Measurements from ENCODE around the gene MYOT. TPM values are rescaled to one million over a fixed set of nuclear protein-coding genes. Genes with fewer than 3 reads are reported as not detected.

MYOT gene
- total RNA-seq, 1 experiment from 2014 or later: not detected

GRCh38 chr5:137890845-137891244, 23.2 kb downstream of the MYOT start:
- H3K36me3 ChIP-seq (ENCODE audit: low read depth, low read length): no peaks in the 10 kb centered on the region
- CTCF ChIA-PET: no interaction called here
- H4K20me1 ChIP-seq (ENCODE audit: low read length): no peaks in the 10 kb centered on the region
- no peaks in the 10 kb centered on the region for H3F3A ChIP-seq (ENCODE audit: low read length, unreplicated experiment)
- no peaks in the 10 kb centered on the region for H3K9me3 ChIP-seq (ENCODE audit: low read length)
- TF ChIP-seq EZH2 (IDR thresholded peaks at IDR 0.05; ENCODE audit: low read length, unreplicated experiment) (no peak), CTCF (conservative IDR thresholded peaks at IDR 0.05; ENCODE audit: low read depth, low read length) (no peak), EZH2phosphoT487 (IDR thresholded peaks at IDR 0.05; ENCODE audit: borderline replicate concordance, low read length) (no peak)
- no peak overlapping the region for H3K9ac ChIP-seq (ENCODE audit: low read length)
- H3K9me2 ChIP-seq (replicated peaks; ENCODE audit: low read length): no peaks in the 10 kb centered on the region
- DNase-seq (peak; percentile 45), ATAC-seq (peak; percentile 9; the same call in 1 of the 2 replicates)
- intact Hi-C loops (cut with micrococcal nuclease): no loop called here
- peaks cover 39% of the 10 kb centered on the region for H3K4me1 ChIP-seq (ENCODE audit: insufficient read depth, low read length)
- H3K4me3 ChIP-seq (ENCODE audit: low read length): no peak overlapping the region
- no peaks in the 10 kb centered on the region for H3K27me3 ChIP-seq (ENCODE audit: low read length)
- no TSS peak for BruUV-seq (replicated peaks)
- POLR2A ChIA-PET (ENCODE audit: unreplicated experiment): no interaction called here
- no peak overlapping the region for H2AFZ ChIP-seq (ENCODE audit: low read length)
- H3K79me2 ChIP-seq (ENCODE audit: low read length): no peaks in the 10 kb centered on the region
- H3K4me2 ChIP-seq (ENCODE audit: low read length): peak overlapping the region; percentile 4; the same call in 1 of the 2 replicates
- no peak overlapping the region for H3K27ac ChIP-seq (ENCODE audit: low read length)

- no peak overlapping the region for H3K4me3 ChIP-seq (ENCODE audit: low read length)
- ChIA-PET POLR2A (ENCODE audit: unreplicated experiment) (no interaction called here), CTCF (interaction anchor here (0.6 kb wide), 1 partner anchor 17 kb away, joined by 3 read pairs; no protein-coding TSS in a partner anchor)
- TF ChIP-seq EZH2phosphoT487 (IDR thresholded peaks at IDR 0.05; ENCODE audit: borderline replicate concordance, low read length): no peak
- no peak; the same call in 1 of the 2 replicates for TF ChIP-seq CTCF (conservative IDR thresholded peaks at IDR 0.05; ENCODE audit: low read depth, low read length)
- no peak for TF ChIP-seq EZH2 (IDR thresholded peaks at IDR 0.05; ENCODE audit: low read length, unreplicated experiment)
- H2AFZ ChIP-seq (ENCODE audit: low read length): no peak overlapping the region
- H3K9me2 ChIP-seq (replicated peaks; ENCODE audit: low read length): no peaks in the 10 kb centered on the region
- BruUV-seq (replicated peaks): no TSS peak
- no peaks in the 10 kb centered on the region for H3K27me3 ChIP-seq (ENCODE audit: low read length)
- H3K9me3 ChIP-seq (ENCODE audit: low read length): no peaks in the 10 kb centered on the region
- no peaks in the 10 kb centered on the region for H4K20me1 ChIP-seq (ENCODE audit: low read length)
- H3F3A ChIP-seq (ENCODE audit: low read length, unreplicated experiment): no peaks in the 10 kb centered on the region
- H3K4me1 ChIP-seq (ENCODE audit: insufficient read depth, low read length): peaks cover 45% of the 10 kb centered on the region
- ATAC-seq (no peak), DNase-seq (no peak)
- no peak overlapping the region for H3K4me2 ChIP-seq (ENCODE audit: low read length)
- no peak overlapping the region for H3K9ac ChIP-seq (ENCODE audit: low read length)
- no peaks in the 10 kb centered on the region for H3K36me3 ChIP-seq (ENCODE audit: low read depth, low read length)
- no peaks in the 10 kb centered on the region for H3K79me2 ChIP-seq (ENCODE audit: low read length)
- intact Hi-C loops (cut with micrococcal nuclease): no loop called here
- no peak overlapping the region for H3K27ac ChIP-seq (ENCODE audit: low read length)
These were observed 24.2 kb downstream of the MYOT start for GRCh38 chr5:137891849-137892248.

GRCh38 chr5:137894586-137894985, 26.9 kb downstream of the MYOT start:
- Histone ChIP-seq H3K9ac (ENCODE audit: low read length) (no peak overlapping the region), H3K36me3 (ENCODE audit: low read depth, low read length) (no peaks in the 10 kb centered on the region), H2AFZ (ENCODE audit: low read length) (0 out of 2 replicates have a peak overlapping the region, but pooled peaks have one; percentile 43), H4K20me1 (ENCODE audit: low read length) (no peaks in the 10 kb centered on the region), H3K27me3 (ENCODE audit: low read length) (no peaks in the 10 kb centered on the region), H3K4me1 (ENCODE audit: insufficient read depth, low read length) (peaks cover 32% of the 10 kb centered on the region), H3K4me3 (ENCODE audit: low read length) (no peak overlapping the region), H3K9me3 (ENCODE audit: low read length) (no peaks in the 10 kb centered on the region), H3K4me2 (ENCODE audit: low read length) (peak overlapping the region; percentile 4; the same call in 1 of the 2 replicates), H3K9me2 (replicated peaks; ENCODE audit: low read length) (no peaks in the 10 kb centered on the region), H3K79me2 (ENCODE audit: low read length) (no peaks in the 10 kb centered on the region), H3F3A (ENCODE audit: low read length, unreplicated experiment) (no peaks in the 10 kb centered on the region), H3K27ac (ENCODE audit: low read length) (peak overlapping the region; percentile 28)
- TF ChIP-seq EZH2phosphoT487 (IDR thresholded peaks at IDR 0.05; ENCODE audit: borderline replicate concordance, low read length): no peak
- TF ChIP-seq EZH2 (IDR thresholded peaks at IDR 0.05; ENCODE audit: low read length, unreplicated experiment): no peak
- no peak for TF ChIP-seq CTCF (conservative IDR thresholded peaks at IDR 0.05; ENCODE audit: low read depth, low read length)
- peak; percentile 51 for ATAC-seq
- POLR2A ChIA-PET (ENCODE audit: unreplicated experiment): no interaction called here
- intact Hi-C loops (cut with micrococcal nuclease): no loop called here
- BruUV-seq (replicated peaks): no TSS peak
- CTCF ChIA-PET: no interaction called here
- DNase-seq: no peak

All from PC-3 (cell line).